ENCODE measurements around the gene GBA2.

The GBA2 gene

GRCh38 chr9:35790025-35790384, 41.0 kb upstream of the GBA2 start:
- no peak overlapping the region for H3K27ac ChIP-seq
- no peak overlapping the region for H3K4me2 ChIP-seq
- H4K20me1 ChIP-seq, result no peaks in the 10 kb centered on the region
- H3K9me3 ChIP-seq, result no peaks in the 10 kb centered on the region
- no peak overlapping the region for H3K4me3 ChIP-seq
- no peak for TF ChIP-seq Cebpa-rat (IDR thresholded peaks at IDR 0.05)
- H3K27me3 ChIP-seq, result peaks cover 17% of the 10 kb centered on the region
- H3K4me1 ChIP-seq, result peaks cover 12% of the 10 kb centered on the region; the same call in 1 of the 2 replicates
- no peaks in the 10 kb centered on the region for H3K36me3 ChIP-seq
- no peak overlapping the region for H3K9ac ChIP-seq

- Histone ChIP-seq H3K4me2 (no peak overlapping the region), H3K9ac (no peak overlapping the region), H3K36me3 (no peaks in the 10 kb centered on the region), H4K20me1 (no peaks in the 10 kb centered on the region), H3K27ac (no peak overlapping the region), H3K4me1 (peaks cover 12% of the 10 kb centered on the region; the same call in 1 of the 2 replicates), H3K27me3 (peaks cover 17% of the 10 kb centered on the region), H3K4me3 (no peak overlapping the region), H3K9me3 (no peaks in the 10 kb centered on the region)
- TF ChIP-seq Cebpa-rat (IDR thresholded peaks at IDR 0.05), result no peak
These were observed 40.5 kb upstream of the GBA2 start for GRCh38 chr9:35789541-35789940.

GRCh38 chr9:35783418-35783817, 34.4 kb upstream of the GBA2 start:
- TF ChIP-seq Cebpa-rat (IDR thresholded peaks at IDR 0.05), result no peak
- Histone ChIP-seq H3K36me3 (no peaks in the 10 kb centered on the region), H3K4me3 (no peak overlapping the region), H3K9ac (no peak overlapping the region), H3K27me3 (no peaks in the 10 kb centered on the region), H4K20me1 (no peaks in the 10 kb centered on the region), H3K27ac (no peak overlapping the region), H3K4me1 (peaks cover 5% of the 10 kb centered on the region; the same call in 1 of the 2 replicates), H3K4me2 (no peak overlapping the region), H3K9me3 (no peaks in the 10 kb centered on the region)

GRCh38 chr9:35781066-35781465, 32.0 kb upstream of the GBA2 start:
- no peak overlapping the region for H3K27ac ChIP-seq
- no peaks in the 10 kb centered on the region for H3K9me3 ChIP-seq
- H3K4me3 ChIP-seq, result no peak overlapping the region
- no peak for TF ChIP-seq Cebpa-rat (IDR thresholded peaks at IDR 0.05)
- no peak overlapping the region for H3K9ac ChIP-seq
- H4K20me1 ChIP-seq, result no peaks in the 10 kb centered on the region
- no peaks in the 10 kb centered on the region for H3K36me3 ChIP-seq
- peaks cover 5% of the 10 kb centered on the region for H3K4me1 ChIP-seq
- no peaks in the 10 kb centered on the region for H3K27me3 ChIP-seq
- H3K4me2 ChIP-seq, result no peak overlapping the region

GRCh38 chr9:35778496-35778895, 29.5 kb upstream of the GBA2 start:
- TF ChIP-seq Cebpa-rat (IDR thresholded peaks at IDR 0.05), result no peak
- Histone ChIP-seq H3K4me3 (no peak overlapping the region), H3K4me2 (no peak overlapping the region), H3K27ac (no peak overlapping the region), H3K36me3 (no peaks in the 10 kb centered on the region), H4K20me1 (no peaks in the 10 kb centered on the region), H3K4me1 (peaks cover 17% of the 10 kb centered on the region), H3K27me3 (no peaks in the 10 kb centered on the region), H3K9ac (no peak overlapping the region), H3K9me3 (no peaks in the 10 kb centered on the region)

- Histone ChIP-seq H3K4me1 (peaks cover 17% of the 10 kb centered on the region), H3K9ac (no peak overlapping the region), H3K36me3 (no peaks in the 10 kb centered on the region), H3K27me3 (no peaks in the 10 kb centered on the region), H3K9me3 (no peaks in the 10 kb centered on the region), H4K20me1 (no peaks in the 10 kb centered on the region), H3K4me2 (peak overlapping the region; percentile 25), H3K4me3 (no peak overlapping the region), H3K27ac (no peak overlapping the region)
- TF ChIP-seq Cebpa-rat (IDR thresholded peaks at IDR 0.05), result no peak
These were observed 27.0 kb upstream of the GBA2 start for GRCh38 chr9:35776018-35776417.

GRCh38 chr9:35774907-35775635, 26.0 kb upstream of the GBA2 start:
- H3K4me3 ChIP-seq, result no peak overlapping the region
- H3K4me1 ChIP-seq, result peaks cover 17% of the 10 kb centered on the region
- no peak overlapping the region for H3K9ac ChIP-seq
- H3K36me3 ChIP-seq, result no peaks in the 10 kb centered on the region
- no peak overlapping the region for H3K27ac ChIP-seq
- H3K4me2 ChIP-seq, result peak overlapping the region; percentile 25
- H3K27me3 ChIP-seq, result no peaks in the 10 kb centered on the region
- H4K20me1 ChIP-seq, result no peaks in the 10 kb centered on the region
- H3K9me3 ChIP-seq, result no peaks in the 10 kb centered on the region
- TF ChIP-seq Cebpa-rat (IDR thresholded peaks at IDR 0.05), result no peak

GRCh38 chr9:35771943-35772342, 22.9 kb upstream of the GBA2 start:
- H3K9me3 ChIP-seq, result no peaks in the 10 kb centered on the region
- peaks cover 17% of the 10 kb centered on the region for H3K4me1 ChIP-seq
- no peaks in the 10 kb centered on the region for H3K36me3 ChIP-seq
- H3K27ac ChIP-seq, result no peak overlapping the region
- H3K9ac ChIP-seq, result no peak overlapping the region
- TF ChIP-seq Cebpa-rat (IDR thresholded peaks at IDR 0.05), result no peak
- H3K27me3 ChIP-seq, result no peaks in the 10 kb centered on the region
- H3K4me3 ChIP-seq, result no peak overlapping the region
- H4K20me1 ChIP-seq, result no peaks in the 10 kb centered on the region
- H3K4me2 ChIP-seq, result no peak overlapping the region

GRCh38 chr9:35771534-35771933, 22.5 kb upstream of the GBA2 start:
- H3K27me3 ChIP-seq, result no peaks in the 10 kb centered on the region
- H3K4me1 ChIP-seq, result peaks cover 17% of the 10 kb centered on the region
- TF ChIP-seq Cebpa-rat (IDR thresholded peaks at IDR 0.05), result no peak
- H4K20me1 ChIP-seq, result no peaks in the 10 kb centered on the region
- H3K27ac ChIP-seq, result no peak overlapping the region
- H3K4me2 ChIP-seq, result no peak overlapping the region
- H3K4me3 ChIP-seq, result no peak overlapping the region
- no peak overlapping the region for H3K9ac ChIP-seq
- H3K36me3 ChIP-seq, result no peaks in the 10 kb centered on the region
- no peaks in the 10 kb centered on the region for H3K9me3 ChIP-seq

GRCh38 chr9:35771075-35771433, 22.0 kb upstream of the GBA2 start:
- no peaks in the 10 kb centered on the region for H3K36me3 ChIP-seq
- peaks cover 12% of the 10 kb centered on the region for H3K4me1 ChIP-seq
- TF ChIP-seq Cebpa-rat (IDR thresholded peaks at IDR 0.05), result no peak
- H3K9ac ChIP-seq, result no peak overlapping the region
- no peaks in the 10 kb centered on the region for H3K9me3 ChIP-seq
- H4K20me1 ChIP-seq, result no peaks in the 10 kb centered on the region
- no peak overlapping the region for H3K4me3 ChIP-seq
- H3K27me3 ChIP-seq, result no peaks in the 10 kb centered on the region
- no peak overlapping the region for H3K27ac ChIP-seq
- H3K4me2 ChIP-seq, result no peak overlapping the region

- H3K9me3 ChIP-seq, result peaks cover 3% of the 10 kb centered on the region; the same call in 1 of the 2 replicates
- H3K4me1 ChIP-seq, result no peaks in the 10 kb centered on the region
- H3K4me3 ChIP-seq, result no peak overlapping the region
- H3K27me3 ChIP-seq, result no peaks in the 10 kb centered on the region
- no peaks in the 10 kb centered on the region for H3K36me3 ChIP-seq
- no peaks in the 10 kb centered on the region for H4K20me1 ChIP-seq
- H3K9ac ChIP-seq, result no peak overlapping the region
- H3K27ac ChIP-seq, result no peak overlapping the region
- TF ChIP-seq Cebpa-rat (IDR thresholded peaks at IDR 0.05), result no peak
- H3K4me2 ChIP-seq, result no peak overlapping the region
These were observed 20.7 kb upstream of the GBA2 start for GRCh38 chr9:35769763-35770162.

Data from BLaER1 (cell line).